Skin epidermis (tissue), 12 donors: ENCODE data around the gene SPATS2.
"Not testable (repeated sequence)": the region's sequence is repeated elsewhere in the genome, so short reads cannot be mapped to it uniquely, and the experiment has no call there.

Experiments used
- H3K27ac ChIP-seq, 21 experiments: fragments of 200-600 bp; sonication (generic) in 11 of 21; one replicate each; pipeline ENCODE4 v1.5.0; 2020; ENCODE audit warnings: mild to moderate bottlenecking in 3 of 21, inconsistent platforms in 2 of 21, moderate library complexity in 2 of 21
- H3K4me3 ChIP-seq, 7 experiments: fragments of 200-600 bp; sonication (generic) in 2 of 7; one replicate each; pipeline ENCODE4 v1.5.0; 2020; ENCODE audit warnings: inconsistent platforms in 2 of 7, mild to moderate bottlenecking in 2 of 7, moderate library complexity in 1 of 7

The SPATS2 gene

GRCh38 chr12:49377386-49377785, 10.1 kb downstream of the SPATS2 start:
- H3K27ac ChIP-seq, result no peak overlapping the region
- H3K4me3 ChIP-seq, result no peak overlapping the region

- not testable (repeated sequence) for H3K4me3 ChIP-seq, H3K27ac ChIP-seq
These were observed 12.9 kb downstream of the SPATS2 start for GRCh38 chr12:49380184-49380583.

GRCh38 chr12:49388682-49389386, 21.6 kb downstream of the SPATS2 start:
- no peak overlapping the region for H3K4me3 ChIP-seq
- H3K27ac ChIP-seq, result no peak overlapping the region

GRCh38 chr12:49389387-49389703, 22.1 kb downstream of the SPATS2 start:
- Histone ChIP-seq H3K27ac (no peak overlapping the region), H3K4me3 (no peak overlapping the region)

GRCh38 chr12:49397000-49397399, 29.7 kb downstream of the SPATS2 start:
- H3K4me3 ChIP-seq, result no peak overlapping the region
- no peak overlapping the region for H3K27ac ChIP-seq

- no peak overlapping the region for H3K4me3 ChIP-seq
These were observed 33.0 kb downstream of the SPATS2 start for GRCh38 chr12:49400304-49400703.

GRCh38 chr12:49403971-49404450, 36.7 kb downstream of the SPATS2 start:
- H3K27ac ChIP-seq, result no peak overlapping the region
- no peak overlapping the region for H3K4me3 ChIP-seq

More at GRCh38 chr12:49400304-49400703, 33.0 kb downstream of the SPATS2 start:
- H3K27ac ChIP-seq, result no peak overlapping the region

GRCh38 chr12:49404956-49405355, 37.7 kb downstream of the SPATS2 start:
- H3K4me3 ChIP-seq, result no peak overlapping the region

GRCh38 chr12:49410818-49411217, 43.6 kb downstream of the SPATS2 start:
- Histone ChIP-seq H3K27ac (no peak overlapping the region), H3K4me3 (no peak overlapping the region)

More at GRCh38 chr12:49404956-49405355, 37.7 kb downstream of the SPATS2 start:
- H3K27ac ChIP-seq, result no peak overlapping the region

GRCh38 chr12:49413010-49413409, 45.7 kb downstream of the SPATS2 start:
- no peak overlapping the region for H3K27ac ChIP-seq
- no peak overlapping the region for H3K4me3 ChIP-seq

- Histone ChIP-seq H3K27ac (no peak overlapping the region), H3K4me3 (no peak overlapping the region)
These were observed 46.5 kb downstream of the SPATS2 start for GRCh38 chr12:49413796-49414195.

GRCh38 chr12:49414364-49414763, 47.1 kb downstream of the SPATS2 start:
- no peak overlapping the region for H3K4me3 ChIP-seq
- no peak overlapping the region for H3K27ac ChIP-seq

- Histone ChIP-seq H3K4me3 (no peak overlapping the region), H3K27ac (no peak overlapping the region)
These were observed 48.3 kb downstream of the SPATS2 start for GRCh38 chr12:49415521-49415970.

GRCh38 chr12:49416892-49417291, 49.6 kb downstream of the SPATS2 start:
- Histone ChIP-seq H3K4me3 (no peak overlapping the region), H3K27ac (no peak overlapping the region)

- no peak overlapping the region for H3K27ac ChIP-seq
- H3K4me3 ChIP-seq, result no peak overlapping the region
These were observed 50.3 kb downstream of the SPATS2 start for GRCh38 chr12:49417558-49417957.

- H3K4me3 ChIP-seq, result no peak overlapping the region
- H3K27ac ChIP-seq, result no peak overlapping the region
These were observed 53.3 kb downstream of the SPATS2 start for GRCh38 chr12:49420556-49420955.

GRCh38 chr12:49422114-49422513, 54.9 kb downstream of the SPATS2 start:
- Histone ChIP-seq H3K4me3 (no peak overlapping the region), H3K27ac (no peak overlapping the region)

- H3K4me3 ChIP-seq, result no peak overlapping the region
- H3K27ac ChIP-seq, result peak overlapping the region in 4 of 21 experiments; percentile 10 to 68 (median 38)
These were observed 61.5 kb downstream of the SPATS2 start for GRCh38 chr12:49428793-49429192.

GRCh38 chr12:49432616-49433015, 65.4 kb downstream of the SPATS2 start:
- Histone ChIP-seq H3K27ac (no peak overlapping the region), H3K4me3 (no peak overlapping the region)

- not testable (repeated sequence) for H3K4me3 ChIP-seq, H3K27ac ChIP-seq
These were observed 69.5 kb downstream of the SPATS2 start for GRCh38 chr12:49436799-49437198.

- no peak overlapping the region for H3K4me3 ChIP-seq
- no peak overlapping the region for H3K27ac ChIP-seq
These were observed 71.8 kb downstream of the SPATS2 start for GRCh38 chr12:49439042-49439441.

GRCh38 chr12:49440035-49440434, 72.8 kb downstream of the SPATS2 start:
- H3K27ac ChIP-seq, result no peak overlapping the region
- H3K4me3 ChIP-seq, result no peak overlapping the region
